ENCODE results near the gene VAMP4.
"Not testable (repeated sequence)": the region's sequence is repeated elsewhere in the genome, so short reads cannot be mapped to it uniquely, and the experiment has no call there.

Gene VAMP4

DNA sequence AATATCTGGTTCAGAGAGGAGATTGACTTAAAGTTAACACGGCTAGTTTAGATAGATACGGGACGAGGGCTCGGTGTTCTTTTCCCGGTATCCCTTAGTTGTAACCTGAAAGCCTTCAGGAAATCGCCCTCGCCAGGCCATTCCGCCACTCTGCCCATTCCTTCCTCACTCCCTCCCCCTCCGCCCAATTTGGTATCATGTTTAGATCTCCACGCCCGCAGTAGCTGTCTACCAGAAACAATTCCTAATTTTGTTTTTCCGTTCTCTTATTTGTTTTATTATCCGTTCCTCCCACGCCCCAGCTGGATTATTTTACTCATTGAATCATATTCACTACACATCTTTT lies 685 bp upstream of the VAMP4 start:
- H3K27me3 Mint-ChIP-seq, result no peaks in the 10 kb centered on the region
- H3K4me3 Mint-ChIP-seq, result peak overlapping the region; percentile 99
- ATAC-seq (replicated peaks; ENCODE audit: extremely low read depth, poor library complexity, severe bottlenecking), result peak; percentile 3
- H3K36me3 Mint-ChIP-seq (ENCODE audit: insufficient read depth), result peaks cover 16% of the 10 kb centered on the region
- H3K4me1 Mint-ChIP-seq, result peaks cover 43% of the 10 kb centered on the region
- H3K9me3 Mint-ChIP-seq, result no peaks in the 10 kb centered on the region
- no peak for DNase-seq (ENCODE audit: low spot score in 2 of 2)
- peak overlapping the region; percentile 99 for H3K27ac Mint-ChIP-seq (ENCODE audit: low read depth)

DNA sequence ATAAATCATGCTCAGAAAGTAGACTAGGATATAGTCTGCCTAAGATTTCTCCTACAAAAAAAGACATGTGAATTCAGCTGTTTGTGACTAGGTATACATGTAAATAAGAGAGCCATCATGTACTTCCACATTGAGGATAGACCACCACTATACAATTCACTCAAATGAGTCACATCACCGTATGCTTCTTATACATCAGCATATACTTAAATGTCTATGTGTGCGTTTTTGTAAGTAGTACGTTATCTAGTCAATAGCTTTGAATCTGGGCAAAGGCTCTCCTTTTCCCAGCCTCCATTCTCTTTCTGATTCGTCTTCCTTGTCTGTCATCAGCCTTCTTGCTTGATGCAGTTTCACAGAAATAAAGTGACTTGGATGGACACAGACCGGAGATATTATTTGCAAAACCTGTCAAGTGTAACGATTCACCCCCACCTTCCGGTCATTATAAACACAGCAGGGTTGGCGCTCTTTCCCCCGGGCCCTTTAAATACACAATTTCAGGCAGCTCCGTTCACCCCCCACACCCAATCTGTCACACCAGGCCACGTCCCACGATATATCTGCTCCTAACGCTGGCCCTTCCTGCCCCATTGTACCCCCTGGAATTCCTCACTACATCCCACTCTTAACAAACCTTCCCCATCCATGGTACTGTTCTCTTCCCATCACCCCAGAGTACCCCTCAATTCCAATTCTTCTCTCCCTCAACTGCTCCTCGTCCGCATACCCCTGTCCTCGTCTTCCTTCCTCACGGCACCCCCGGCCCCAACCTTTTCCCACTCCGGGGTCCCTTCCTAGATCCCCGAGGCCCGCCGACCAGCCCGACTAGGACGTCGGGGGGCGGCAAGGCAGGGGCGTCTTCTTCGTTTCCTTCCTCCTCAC lies 636 bp downstream of the VAMP4 start:
- peak overlapping the region; percentile 99 for H3K4me3 Mint-ChIP-seq
- peaks cover 24% of the 10 kb centered on the region for H3K36me3 Mint-ChIP-seq (ENCODE audit: insufficient read depth)
- no peaks in the 10 kb centered on the region for H3K9me3 Mint-ChIP-seq
- H3K27me3 Mint-ChIP-seq, result no peaks in the 10 kb centered on the region
- peak; percentile 39 for ATAC-seq (replicated peaks; ENCODE audit: extremely low read depth, poor library complexity, severe bottlenecking)
- no peak for DNase-seq (ENCODE audit: low spot score in 2 of 2)
- peaks cover 51% of the 10 kb centered on the region for H3K4me1 Mint-ChIP-seq
- H3K27ac Mint-ChIP-seq (ENCODE audit: low read depth), result peak overlapping the region; percentile 99

DNA sequence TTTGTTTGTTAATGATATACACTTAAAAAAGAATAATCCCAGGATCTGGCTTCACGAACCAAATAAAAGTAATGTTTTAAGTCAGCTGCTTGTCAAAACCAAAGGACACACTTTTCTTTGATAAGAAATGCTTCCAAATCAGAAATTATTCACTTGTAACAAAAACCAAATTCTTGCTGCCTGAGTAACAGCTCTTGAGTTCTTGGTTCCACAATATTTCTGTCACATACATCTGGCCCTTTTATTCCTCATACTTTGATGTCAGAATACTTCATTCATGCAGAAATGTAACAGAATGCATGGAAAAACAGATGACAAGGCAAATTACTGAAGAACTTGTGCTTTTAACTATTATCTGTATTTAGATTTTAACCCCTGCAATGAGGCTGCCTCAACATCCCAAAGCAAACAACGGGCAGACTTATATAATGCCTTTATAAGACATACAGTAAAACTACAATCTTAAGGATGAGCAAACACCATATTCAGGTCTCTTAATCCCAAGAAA lies 1.5 kb downstream of the VAMP4 start:
- peak overlapping the region; percentile 99 for H3K4me3 Mint-ChIP-seq
- peaks cover 32% of the 10 kb centered on the region for H3K36me3 Mint-ChIP-seq (ENCODE audit: insufficient read depth)
- H3K27me3 Mint-ChIP-seq, result no peaks in the 10 kb centered on the region
- peak overlapping the region; percentile 99 for H3K27ac Mint-ChIP-seq (ENCODE audit: low read depth)
- peaks cover 53% of the 10 kb centered on the region for H3K4me1 Mint-ChIP-seq
- no peak for DNase-seq (ENCODE audit: low spot score in 2 of 2)
- H3K9me3 Mint-ChIP-seq, result no peaks in the 10 kb centered on the region
- no peak for ATAC-seq (replicated peaks; ENCODE audit: extremely low read depth, poor library complexity, severe bottlenecking)

DNA sequence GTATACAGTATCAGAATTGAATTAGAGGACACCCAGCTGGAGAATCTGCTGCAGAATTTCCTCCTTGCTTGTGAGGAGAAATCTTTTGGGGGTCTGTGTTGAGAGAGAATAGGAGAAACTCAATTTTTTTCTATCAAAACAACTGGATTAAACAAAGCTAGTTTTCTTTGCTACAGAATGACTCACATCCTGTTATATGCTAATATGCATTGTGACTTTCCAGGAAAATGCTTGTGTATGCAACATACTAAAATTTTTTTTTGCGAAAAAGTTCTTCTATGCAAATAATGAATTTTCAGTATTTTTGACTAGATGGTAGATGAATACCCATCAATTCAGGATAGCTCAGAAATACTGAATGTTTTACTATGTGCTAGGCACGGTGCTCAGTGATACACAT lies 2.2 kb downstream of the VAMP4 start:
- ATAC-seq (replicated peaks; ENCODE audit: extremely low read depth, poor library complexity, severe bottlenecking) (no peak), DNase-seq (ENCODE audit: low spot score in 2 of 2) (no peak)
- H3K27ac Mint-ChIP-seq (ENCODE audit: low read depth), result no peak overlapping the region
- peak overlapping the region; percentile 25 for H3K4me3 Mint-ChIP-seq
- H3K9me3 Mint-ChIP-seq, result no peaks in the 10 kb centered on the region
- no peaks in the 10 kb centered on the region for H3K27me3 Mint-ChIP-seq
- peaks cover 34% of the 10 kb centered on the region for H3K36me3 Mint-ChIP-seq (ENCODE audit: insufficient read depth)
- peaks cover 55% of the 10 kb centered on the region for H3K4me1 Mint-ChIP-seq

DNA sequence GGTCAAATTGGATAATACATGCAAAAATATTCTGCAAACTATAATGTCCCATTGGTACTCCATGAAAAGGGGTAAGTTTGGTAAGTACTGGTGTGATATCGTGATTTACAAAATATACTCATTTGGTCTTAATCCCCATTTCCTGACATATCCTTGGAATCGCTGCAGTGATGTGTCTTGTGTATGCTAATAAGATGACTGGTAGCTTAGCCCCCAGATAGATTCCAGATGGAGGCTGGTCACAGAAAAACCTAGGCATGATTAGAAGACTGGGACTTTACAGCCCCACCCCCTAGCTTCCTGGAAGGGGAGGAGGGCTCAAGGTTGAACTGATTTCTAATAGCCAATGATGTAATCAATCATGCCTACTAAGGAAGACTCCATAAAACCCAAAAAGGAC lies 3.0 kb downstream of the VAMP4 start:
- Mint-ChIP-seq H3K27ac (ENCODE audit: low read depth) (no peak overlapping the region), H3K9me3 (no peaks in the 10 kb centered on the region), H3K4me3 (no peak overlapping the region), H3K36me3 (ENCODE audit: insufficient read depth) (peaks cover 35% of the 10 kb centered on the region), H3K27me3 (no peaks in the 10 kb centered on the region), H3K4me1 (peaks cover 55% of the 10 kb centered on the region)
- DNase-seq (ENCODE audit: low spot score in 2 of 2) (no peak), ATAC-seq (replicated peaks; ENCODE audit: extremely low read depth, poor library complexity, severe bottlenecking) (no peak)

DNA sequence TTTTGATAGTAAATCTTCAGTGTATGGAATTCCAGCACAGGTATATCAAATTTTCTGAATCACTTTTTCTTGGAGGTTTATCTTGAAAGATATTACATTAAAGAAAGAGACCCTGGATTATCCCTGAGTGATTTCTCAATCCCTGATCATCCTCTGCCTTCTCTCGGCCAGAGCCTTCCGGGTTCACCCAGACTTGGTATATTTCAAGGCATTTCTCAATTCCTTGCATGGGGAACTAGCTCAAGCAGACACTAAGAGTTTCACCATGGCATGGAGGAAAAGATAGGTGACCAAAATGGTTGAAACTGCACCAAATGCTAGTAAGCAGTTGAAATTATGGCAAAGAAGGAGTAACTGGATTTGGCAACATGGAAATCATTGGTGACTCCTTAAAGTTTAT lies 5.7 kb downstream of the VAMP4 start:
- Mint-ChIP-seq H3K27ac (ENCODE audit: low read depth) (no peak overlapping the region), H3K36me3 (ENCODE audit: insufficient read depth) (peaks cover 30% of the 10 kb centered on the region), H3K9me3 (no peaks in the 10 kb centered on the region), H3K4me3 (no peak overlapping the region), H3K4me1 (peaks cover 41% of the 10 kb centered on the region), H3K27me3 (no peaks in the 10 kb centered on the region)
- no peak for ATAC-seq (replicated peaks; ENCODE audit: extremely low read depth, poor library complexity, severe bottlenecking)
- DNase-seq (ENCODE audit: low spot score in 2 of 2), result no peak

DNA sequence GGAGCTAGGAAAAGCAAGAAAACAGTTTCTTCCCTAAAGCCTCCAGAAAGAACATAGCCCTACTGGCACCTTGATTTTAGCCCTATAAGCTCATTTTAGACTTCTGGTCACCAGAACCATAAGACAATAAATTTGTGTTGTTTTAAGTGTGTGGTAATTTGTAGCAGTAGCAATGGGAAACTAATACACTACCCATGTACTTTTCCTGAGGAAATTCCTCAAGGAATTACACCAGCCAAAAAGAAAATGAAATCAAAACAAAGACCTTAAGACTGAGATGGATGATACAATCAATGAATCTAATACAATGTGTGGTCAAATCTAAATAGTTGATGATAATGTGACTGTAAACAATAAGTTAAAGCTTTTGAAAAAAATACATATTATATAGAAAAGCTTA lies 11.8 kb downstream of the VAMP4 start:
- no peak for DNase-seq (ENCODE audit: low spot score in 2 of 2)
- Mint-ChIP-seq H3K36me3 (ENCODE audit: insufficient read depth) (peaks cover 29% of the 10 kb centered on the region), H3K27ac (ENCODE audit: low read depth) (no peak overlapping the region), H3K4me3 (no peak overlapping the region), H3K9me3 (no peaks in the 10 kb centered on the region), H3K4me1 (peaks cover 30% of the 10 kb centered on the region), H3K27me3 (no peaks in the 10 kb centered on the region)
- ATAC-seq (replicated peaks; ENCODE audit: extremely low read depth, poor library complexity, severe bottlenecking), result no peak

DNA sequence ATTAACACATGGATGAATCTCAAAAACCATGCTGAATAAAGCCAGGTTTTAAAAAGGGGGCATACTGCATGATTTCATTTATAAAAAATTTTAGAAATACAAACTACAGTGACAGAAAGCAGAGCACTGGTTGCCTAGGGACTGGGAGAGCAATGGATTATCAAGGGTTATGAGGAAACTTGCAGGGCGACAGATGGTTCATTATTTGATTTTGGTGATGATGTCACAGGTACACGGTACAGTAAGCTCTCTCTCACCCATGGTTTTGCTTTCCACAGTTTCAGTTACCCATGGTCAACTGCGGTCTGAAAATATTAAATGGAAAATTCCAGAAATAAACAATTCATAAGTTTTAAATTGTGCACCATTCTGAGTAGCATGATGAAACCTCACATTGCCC lies 14.1 kb downstream of the VAMP4 start:
- no peaks in the 10 kb centered on the region for H3K27me3 Mint-ChIP-seq
- DNase-seq (ENCODE audit: low spot score in 2 of 2) (no peak), ATAC-seq (replicated peaks; ENCODE audit: extremely low read depth, poor library complexity, severe bottlenecking) (no peak)
- H3K4me1 Mint-ChIP-seq, result peaks cover 35% of the 10 kb centered on the region
- H3K27ac Mint-ChIP-seq (ENCODE audit: low read depth), result no peak overlapping the region
- no peak overlapping the region for H3K4me3 Mint-ChIP-seq
- H3K9me3 Mint-ChIP-seq, result peaks cover 4% of the 10 kb centered on the region
- peaks cover 24% of the 10 kb centered on the region for H3K36me3 Mint-ChIP-seq (ENCODE audit: insufficient read depth)

DNA sequence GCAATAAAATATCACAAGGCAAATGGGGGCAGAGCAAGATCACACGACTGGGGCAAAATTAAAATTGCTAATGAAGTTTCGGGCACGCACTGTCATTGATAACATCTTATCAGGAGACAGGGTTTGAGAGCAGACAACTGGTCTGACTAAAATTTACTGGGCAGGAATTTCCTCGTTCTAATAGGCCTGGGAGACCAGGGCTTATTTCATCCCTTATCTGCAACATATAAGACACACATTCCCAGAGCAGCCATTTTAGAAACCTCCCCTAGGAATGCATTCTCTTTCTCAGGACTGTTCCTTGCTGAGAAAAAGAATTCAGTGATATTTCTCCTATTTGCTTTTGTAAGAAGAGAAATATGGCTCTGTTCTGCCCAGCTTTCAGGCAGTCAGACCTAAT lies 18.7 kb downstream of the VAMP4 start:
- H3K27ac Mint-ChIP-seq (ENCODE audit: low read depth); ATAC-seq (replicated peaks; ENCODE audit: extremely low read depth, poor library complexity, severe bottlenecking); H3K27me3 Mint-ChIP-seq; DNase-seq (ENCODE audit: low spot score in 2 of 2); H3K9me3 Mint-ChIP-seq; H3K4me3 Mint-ChIP-seq: not testable (repeated sequence)
- H3K36me3 Mint-ChIP-seq (ENCODE audit: insufficient read depth), result peaks cover 12% of the 10 kb centered on the region
- H3K4me1 Mint-ChIP-seq, result peaks cover 20% of the 10 kb centered on the region

DNA sequence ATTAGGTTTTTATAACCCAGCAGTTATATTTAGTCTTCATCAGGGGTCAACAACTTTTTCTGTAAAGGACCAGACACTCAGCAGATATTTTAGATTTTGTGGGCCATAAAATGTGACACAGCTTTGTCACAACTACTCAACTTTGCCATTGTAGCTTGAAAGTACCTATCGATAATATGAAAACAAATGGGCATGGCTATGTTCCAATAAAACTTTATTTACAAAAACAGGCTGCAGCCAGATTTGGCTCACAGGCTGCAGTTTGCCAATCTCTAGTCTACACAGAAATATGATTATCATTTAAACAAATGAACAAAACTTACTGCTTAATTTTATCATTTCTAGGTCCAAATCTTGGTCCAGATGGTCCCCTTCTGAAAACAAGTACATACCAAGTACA lies 23.0 kb downstream of the VAMP4 start:
- peaks cover 5% of the 10 kb centered on the region for H3K9me3 Mint-ChIP-seq
- no peak for ATAC-seq (replicated peaks; ENCODE audit: extremely low read depth, poor library complexity, severe bottlenecking)
- no peaks in the 10 kb centered on the region for H3K27me3 Mint-ChIP-seq
- peaks cover 19% of the 10 kb centered on the region for H3K4me1 Mint-ChIP-seq
- H3K4me3 Mint-ChIP-seq, result no peak overlapping the region
- DNase-seq (ENCODE audit: low spot score in 2 of 2), result no peak
- no peak overlapping the region for H3K27ac Mint-ChIP-seq (ENCODE audit: low read depth)
- no peaks in the 10 kb centered on the region for H3K36me3 Mint-ChIP-seq (ENCODE audit: insufficient read depth)

DNA sequence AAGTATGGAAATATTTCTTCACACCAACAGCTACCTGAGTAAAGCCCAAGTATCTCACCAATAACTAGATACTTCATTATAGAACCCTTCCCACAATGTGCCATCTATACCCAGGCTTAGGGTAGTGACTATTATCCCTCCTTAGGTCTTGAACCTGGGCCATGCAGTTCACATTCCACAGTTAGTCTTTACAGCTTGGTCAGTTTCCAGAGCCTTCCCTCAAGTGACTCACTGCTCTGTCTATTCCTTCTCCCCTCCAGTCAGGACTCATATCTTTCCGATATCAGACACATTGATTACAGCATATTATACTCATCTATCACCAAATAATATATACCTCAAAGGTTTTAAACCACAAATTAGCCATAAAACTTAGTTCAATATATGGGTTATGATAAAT lies 23.6 kb downstream of the VAMP4 start:
- H3K9me3 Mint-ChIP-seq, result peaks cover 5% of the 10 kb centered on the region

DNA sequence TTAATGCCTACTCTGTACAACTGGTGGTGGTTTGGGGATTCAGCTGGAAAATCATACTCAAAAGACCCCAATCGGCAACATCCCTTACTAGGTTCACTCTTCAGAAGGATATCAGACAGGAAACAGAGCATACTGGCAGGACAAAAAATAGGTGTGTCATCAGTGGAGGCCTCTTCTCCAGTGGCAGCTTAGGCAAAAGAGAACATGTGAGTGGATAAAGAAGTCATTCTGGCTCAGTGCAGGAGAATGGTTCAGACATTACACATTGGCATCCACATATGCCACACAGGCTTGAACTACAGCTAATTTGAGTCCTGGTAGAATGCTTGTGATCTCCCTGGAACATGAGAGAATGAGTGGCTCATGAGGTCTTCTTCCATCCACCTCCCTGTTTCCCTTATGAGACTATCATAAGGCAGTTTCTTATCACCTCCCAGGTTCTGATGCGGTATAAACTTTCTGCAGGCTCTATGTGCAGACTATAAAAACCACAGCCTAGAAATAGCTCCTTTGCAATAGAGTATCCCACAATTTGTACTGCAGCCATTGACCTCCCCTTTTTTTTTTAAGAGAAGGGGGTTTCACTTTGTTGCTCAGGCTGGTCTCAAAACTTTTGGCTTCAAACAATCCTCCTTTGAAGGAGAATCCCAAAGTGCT lies 24.7 kb downstream of the VAMP4 start:
- ATAC-seq (replicated peaks; ENCODE audit: extremely low read depth, poor library complexity, severe bottlenecking) (no peak), DNase-seq (ENCODE audit: low spot score in 2 of 2) (no peak)
- Mint-ChIP-seq H3K4me1 (peaks cover 19% of the 10 kb centered on the region), H3K9me3 (no peaks in the 10 kb centered on the region), H3K4me3 (no peak overlapping the region), H3K27ac (ENCODE audit: low read depth) (no peak overlapping the region), H3K36me3 (ENCODE audit: insufficient read depth) (no peaks in the 10 kb centered on the region), H3K27me3 (no peaks in the 10 kb centered on the region)

More for the DNA sequence above, 23.6 kb downstream of the VAMP4 start:
- ATAC-seq (replicated peaks; ENCODE audit: extremely low read depth, poor library complexity, severe bottlenecking) (no peak), DNase-seq (ENCODE audit: low spot score in 2 of 2) (no peak)
- H3K27me3 Mint-ChIP-seq, result no peaks in the 10 kb centered on the region
- H3K27ac Mint-ChIP-seq (ENCODE audit: low read depth), result no peak overlapping the region
- no peak overlapping the region for H3K4me3 Mint-ChIP-seq
- H3K4me1 Mint-ChIP-seq, result peaks cover 19% of the 10 kb centered on the region
- no peaks in the 10 kb centered on the region for H3K36me3 Mint-ChIP-seq (ENCODE audit: insufficient read depth)

DNA sequence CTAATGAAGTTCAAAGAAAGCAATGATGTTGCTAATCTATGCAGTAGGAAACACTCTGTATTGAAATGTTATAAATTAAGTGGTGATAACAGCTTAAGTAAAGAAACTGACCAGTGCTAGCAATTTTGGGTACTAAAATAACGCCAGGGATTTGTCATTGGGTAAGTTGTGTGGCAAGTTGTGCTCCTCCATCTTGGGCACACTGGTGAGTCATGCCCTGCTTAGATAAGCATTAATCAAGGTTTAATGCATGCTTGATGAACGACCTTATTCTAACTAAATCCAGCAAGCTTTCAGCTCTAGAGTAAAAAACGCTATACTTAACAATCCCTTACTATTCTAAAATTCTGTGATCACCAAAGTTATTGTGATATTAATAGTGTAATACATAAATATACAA lies 25.2 kb downstream of the VAMP4 start:
- Mint-ChIP-seq H3K4me3 (no peak overlapping the region), H3K36me3 (ENCODE audit: insufficient read depth) (no peaks in the 10 kb centered on the region), H3K27me3 (no peaks in the 10 kb centered on the region), H3K27ac (ENCODE audit: low read depth) (no peak overlapping the region), H3K4me1 (peaks cover 19% of the 10 kb centered on the region), H3K9me3 (no peaks in the 10 kb centered on the region)
- DNase-seq (ENCODE audit: low spot score in 2 of 2) (no peak), ATAC-seq (replicated peaks; ENCODE audit: extremely low read depth, poor library complexity, severe bottlenecking) (no peak)

Data from central memory CD8-positive, alpha-beta T cell (primary cell).